T-helper 17 cell (primary cell): Measurements from ENCODE around the gene SRPRB. TPM values are rescaled to one million over a fixed set of nuclear protein-coding genes. Genes with fewer than 3 reads are reported as not detected.
"Not testable (repeated sequence)": the region's sequence is repeated elsewhere in the genome, so short reads cannot be mapped to it uniquely, and the experiment has no call there.

ENCODE experiments used
- ATAC-seq: fragments of 150-1000 bp; cut with Tn5 transposase; 2 replicates; pipeline ENCODE4 v1.10.0; 2021; ENCODE audit warnings: mild to moderate bottlenecking, moderate library complexity
- DNase-seq, 3 donors: peaks; one replicate each; pipeline versions ENCODE4 v3.0.0 to v3.0.0-alpha.2; 2020 to 2021
- H3K9me3 ChIP-seq: one replicate; pipeline ENCODE4 v1.7.0; 2013; ENCODE audit warnings: low read length, mild to moderate bottlenecking; ENCODE audit not compliant: control insufficient read depth, poor library complexity, severe bottlenecking
- H3K27ac Mint-ChIP-seq: one replicate; pipeline ENCODE4 v1.8.0; 2022; ENCODE audit warnings: mild to moderate bottlenecking, moderate library complexity, mixed read lengths
- H3K27me3 Mint-ChIP-seq: one replicate; pipeline ENCODE4 v1.8.0; 2022; ENCODE audit warnings: mixed read lengths
- H3K36me3 Mint-ChIP-seq: one replicate; pipeline ENCODE4 v1.8.0; 2022; ENCODE audit warnings: low read depth, mixed read lengths
- H3K4me1 Mint-ChIP-seq: one replicate; pipeline ENCODE4 v1.8.0; 2022; ENCODE audit warnings: mild to moderate bottlenecking, mixed read lengths
- H3K4me3 Mint-ChIP-seq: one replicate; pipeline ENCODE4 v1.8.0; 2022; ENCODE audit warnings: mild to moderate bottlenecking, moderate library complexity, mixed read lengths
- total RNA-seq, 4 donors: library from RNA in 2 of 4; stranded (reverse) in 2 of 4; gene quantifications; one replicate each; pipeline ENCODE4 v1.2.3 and lab custom pipeline; 2022 to 2026

Gene SRPRB
- total RNA-seq, 2 donors from 2014 or later: 34.5 to 37.3 TPM

DNA sequence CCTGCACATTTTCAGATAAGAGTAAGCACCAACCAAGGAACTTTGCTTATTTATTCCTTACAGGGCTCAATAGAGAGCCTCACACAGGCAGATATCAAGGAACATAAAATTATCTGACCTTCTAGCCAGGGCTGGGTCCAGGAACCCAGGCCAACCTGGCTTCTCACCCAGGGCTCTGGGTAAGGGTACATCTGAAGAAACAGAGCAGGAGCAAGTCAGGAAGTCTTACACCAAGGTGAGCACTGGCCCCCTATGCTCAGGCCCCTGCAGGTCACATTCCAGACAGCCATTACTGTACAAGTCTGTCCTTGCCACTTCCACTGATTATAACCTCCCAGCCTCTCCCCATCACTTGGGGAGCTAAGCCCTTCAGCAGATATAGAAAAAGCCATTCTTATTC lies 40.4 kb upstream of the SRPRB start:
- Mint-ChIP-seq H3K27me3 (peaks cover 31% of the 10 kb centered on the region), H3K36me3 (no peaks in the 10 kb centered on the region), H3K4me1 (no peaks in the 10 kb centered on the region), H3K4me3 (no peak overlapping the region), H3K27ac (no peak overlapping the region)
- DNase-seq: no peak
- H3K9me3 ChIP-seq: no peaks in the 10 kb centered on the region
- ATAC-seq: no peak

DNA sequence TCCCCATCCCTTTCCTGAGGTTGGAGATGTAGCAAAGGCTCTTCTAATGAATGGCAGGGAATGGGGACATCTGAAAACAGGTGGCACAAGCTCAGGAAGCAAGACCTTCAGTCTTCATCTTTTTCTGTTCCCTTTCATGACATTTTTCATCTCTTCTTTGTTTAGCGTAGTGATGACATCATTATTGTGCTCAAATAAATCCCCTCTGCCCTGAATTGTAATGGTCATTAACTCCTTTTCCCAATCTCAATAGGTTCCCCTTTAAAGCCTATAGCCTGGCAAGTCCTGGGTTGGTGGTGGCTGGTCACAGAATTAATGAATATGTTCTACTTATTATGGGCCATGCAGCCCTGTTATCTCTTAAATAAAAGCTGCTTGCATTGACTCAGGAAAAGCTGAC lies 38.0 kb upstream of the SRPRB start:
- Mint-ChIP-seq H3K4me3 (no peak overlapping the region), H3K27me3 (peaks cover 37% of the 10 kb centered on the region), H3K4me1 (no peaks in the 10 kb centered on the region), H3K36me3 (no peaks in the 10 kb centered on the region), H3K27ac (no peak overlapping the region)
- ATAC-seq (no peak), DNase-seq (no peak)
- H3K9me3 ChIP-seq: no peaks in the 10 kb centered on the region

DNA sequence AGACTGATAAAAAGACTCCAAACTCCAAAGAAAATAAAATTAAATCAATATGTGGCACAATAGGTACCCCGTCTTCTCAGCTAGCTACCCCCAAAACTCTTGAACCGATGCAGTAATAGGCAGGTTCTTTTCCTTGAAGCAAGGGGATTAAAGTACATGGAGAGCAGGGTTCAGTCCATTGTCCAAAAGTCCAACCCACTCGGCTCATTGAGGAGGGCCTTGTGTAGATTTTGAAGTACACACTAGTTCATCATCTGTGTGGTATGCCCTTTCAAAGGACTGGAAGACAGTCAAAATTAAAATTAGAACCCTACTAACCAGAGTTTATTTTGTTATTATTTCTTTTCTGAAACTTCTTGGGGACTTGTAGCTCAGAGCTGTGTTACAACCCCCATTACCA lies 36.1 kb upstream of the SRPRB start:
- Mint-ChIP-seq H3K27ac (no peak overlapping the region), H3K4me3 (no peak overlapping the region), H3K36me3 (peaks cover 4% of the 10 kb centered on the region), H3K27me3 (peaks cover 41% of the 10 kb centered on the region), H3K4me1 (no peaks in the 10 kb centered on the region)
- ATAC-seq (no peak), DNase-seq (no peak)
- H3K9me3 ChIP-seq: no peaks in the 10 kb centered on the region

DNA sequence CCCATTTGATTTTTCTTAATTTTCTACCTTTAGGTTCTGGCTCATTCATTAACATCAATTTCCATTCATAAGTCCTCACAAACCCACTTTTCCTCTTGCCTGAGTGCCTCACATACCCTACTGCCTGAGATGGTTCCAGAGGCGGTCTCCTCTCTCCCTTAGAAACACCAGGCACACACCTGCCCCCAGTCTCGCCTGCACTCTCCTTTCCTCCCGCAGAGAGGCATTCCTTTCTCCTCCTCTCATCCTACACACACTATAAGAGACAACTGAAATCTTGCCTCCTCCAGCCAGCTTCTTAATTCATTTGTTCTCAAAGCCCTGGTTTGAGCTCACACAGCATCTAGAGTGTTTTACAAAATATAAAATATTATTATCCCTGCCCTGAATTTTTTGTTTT lies 31.9 kb upstream of the SRPRB start:
- DNase-seq: no peak
- no peak overlapping the region for H3K27ac Mint-ChIP-seq
- H3K27me3 Mint-ChIP-seq: peaks cover 55% of the 10 kb centered on the region
- no peak overlapping the region for H3K4me3 Mint-ChIP-seq
- H3K4me1 Mint-ChIP-seq: no peaks in the 10 kb centered on the region
- H3K36me3 Mint-ChIP-seq: peaks cover 4% of the 10 kb centered on the region
- H3K9me3 ChIP-seq: no peaks in the 10 kb centered on the region
- ATAC-seq: no peak

DNA sequence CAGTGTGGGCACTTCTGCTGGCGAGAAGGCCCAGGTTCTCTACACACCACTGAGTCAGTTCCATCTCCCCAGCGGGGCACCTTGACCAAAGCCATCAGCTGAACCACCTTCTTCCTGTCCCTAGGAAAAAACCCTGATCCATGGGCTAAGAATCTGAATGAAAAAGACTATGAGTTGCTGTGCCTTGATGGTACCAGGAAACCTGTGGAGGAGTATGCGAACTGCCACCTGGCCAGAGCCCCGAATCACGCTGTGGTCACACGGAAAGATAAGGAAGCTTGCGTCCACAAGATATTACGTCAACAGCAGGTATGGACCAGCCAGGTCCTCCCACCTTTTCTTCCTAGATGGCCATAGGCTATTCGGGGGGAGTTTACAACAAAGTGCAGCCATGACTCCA lies 30.3 kb upstream of the SRPRB start:
- Mint-ChIP-seq H3K27ac (no peak overlapping the region), H3K27me3 (peaks cover 64% of the 10 kb centered on the region), H3K4me1 (no peaks in the 10 kb centered on the region), H3K4me3 (no peak overlapping the region), H3K36me3 (peaks cover 4% of the 10 kb centered on the region)
- DNase-seq (no peak), ATAC-seq (no peak)
- no peaks in the 10 kb centered on the region for H3K9me3 ChIP-seq

DNA sequence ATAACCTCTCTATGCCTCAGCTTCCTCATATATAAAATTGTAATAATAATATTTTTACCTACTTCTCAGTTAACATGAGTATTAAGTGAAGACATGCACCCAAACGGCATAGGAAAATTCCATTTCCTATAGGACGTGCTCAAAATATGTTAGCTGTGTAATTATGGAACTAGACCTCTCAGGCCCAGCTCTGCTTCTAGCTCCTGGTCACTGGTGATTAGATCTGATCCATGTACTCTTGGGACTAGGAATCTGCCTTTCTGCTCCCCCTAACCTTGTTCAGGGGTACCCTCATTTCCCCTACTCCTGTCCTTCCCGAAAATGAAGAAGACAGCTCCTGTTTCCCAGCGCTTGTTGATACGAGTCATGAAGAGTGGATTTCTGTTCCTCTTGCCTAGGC lies 29.8 kb upstream of the SRPRB start:
- H3K9me3 ChIP-seq: no peaks in the 10 kb centered on the region
- no peak overlapping the region for H3K27ac Mint-ChIP-seq
- peaks cover 64% of the 10 kb centered on the region for H3K27me3 Mint-ChIP-seq
- H3K4me1 Mint-ChIP-seq: no peaks in the 10 kb centered on the region
- DNase-seq (no peak), ATAC-seq (no peak)
- H3K36me3 Mint-ChIP-seq: peaks cover 4% of the 10 kb centered on the region
- no peak overlapping the region for H3K4me3 Mint-ChIP-seq

DNA sequence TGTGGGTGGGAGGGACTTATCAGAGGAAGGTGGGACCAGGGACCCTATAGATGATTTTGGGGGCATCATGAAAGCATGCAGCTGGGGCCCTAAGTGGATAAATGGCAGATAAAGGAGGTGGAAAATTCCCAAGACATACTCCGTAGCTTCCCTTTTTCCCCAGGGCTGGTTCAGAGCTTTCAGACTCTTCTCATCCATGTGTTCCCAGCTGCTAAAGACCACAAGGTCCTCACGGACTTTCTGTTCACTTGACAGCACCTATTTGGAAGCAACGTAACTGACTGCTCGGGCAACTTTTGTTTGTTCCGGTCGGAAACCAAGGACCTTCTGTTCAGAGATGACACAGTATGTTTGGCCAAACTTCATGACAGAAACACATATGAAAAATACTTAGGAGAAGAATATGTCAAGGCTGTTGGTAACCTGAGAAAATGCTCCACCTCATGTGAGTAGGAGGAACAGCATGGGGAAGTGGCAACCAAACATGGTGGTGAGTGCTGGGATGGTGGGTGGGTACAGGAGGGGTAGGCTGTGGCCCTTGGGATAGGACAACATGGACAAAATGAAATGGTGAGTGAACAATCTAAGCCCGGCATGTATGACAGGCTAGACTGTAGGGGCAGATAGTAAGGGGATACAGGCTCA lies 28.7 kb upstream of the SRPRB start:
- Mint-ChIP-seq H3K27ac (no peak overlapping the region), H3K27me3 (peaks cover 70% of the 10 kb centered on the region), H3K4me3 (no peak overlapping the region), H3K36me3 (peaks cover 4% of the 10 kb centered on the region), H3K4me1 (no peaks in the 10 kb centered on the region)
- H3K9me3 ChIP-seq: no peaks in the 10 kb centered on the region
- no peak for DNase-seq
- ATAC-seq: no peak

DNA sequence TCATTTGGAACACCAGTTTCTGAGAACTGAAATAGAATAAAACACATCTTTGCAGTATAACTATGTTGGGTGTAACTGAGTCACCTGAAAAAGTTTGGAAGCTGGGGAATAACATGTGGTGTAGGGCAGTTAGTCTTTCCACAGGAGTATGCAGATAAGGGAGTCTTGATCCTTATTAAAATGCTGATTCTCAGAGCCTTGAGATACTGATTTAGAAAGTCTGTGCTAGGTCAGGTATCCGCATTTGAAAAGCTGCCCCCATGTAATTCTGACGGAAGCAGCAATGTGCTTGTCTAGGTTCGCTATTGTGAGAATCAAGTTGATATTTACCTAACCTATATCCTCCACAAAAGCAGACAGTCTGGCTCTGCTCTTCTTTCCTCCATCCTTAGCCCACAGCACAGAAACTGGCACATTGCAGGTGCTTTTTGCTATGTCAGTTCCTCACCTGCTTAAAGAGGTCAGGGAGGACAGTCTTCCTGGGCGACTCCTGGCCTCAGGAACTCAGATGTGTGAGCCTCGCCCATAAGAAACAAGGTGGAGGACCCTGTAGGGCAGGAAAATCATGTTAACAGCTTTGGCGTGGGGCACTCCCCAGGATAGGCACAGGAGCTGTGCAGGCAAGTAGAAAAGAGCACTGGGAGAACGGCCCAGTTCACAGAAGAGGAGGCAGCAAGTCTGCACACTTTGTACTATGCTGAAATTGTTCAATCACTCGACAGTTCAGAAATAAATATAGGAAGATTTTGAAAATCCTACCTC lies 27.6 kb upstream of the SRPRB start:
- Mint-ChIP-seq H3K27ac (no peak overlapping the region), H3K4me3 (no peak overlapping the region), H3K4me1 (peaks cover 4% of the 10 kb centered on the region), H3K27me3 (peaks cover 70% of the 10 kb centered on the region), H3K36me3 (peaks cover 4% of the 10 kb centered on the region)
- no peak for ATAC-seq
- no peak for DNase-seq
- H3K9me3 ChIP-seq: no peaks in the 10 kb centered on the region

DNA sequence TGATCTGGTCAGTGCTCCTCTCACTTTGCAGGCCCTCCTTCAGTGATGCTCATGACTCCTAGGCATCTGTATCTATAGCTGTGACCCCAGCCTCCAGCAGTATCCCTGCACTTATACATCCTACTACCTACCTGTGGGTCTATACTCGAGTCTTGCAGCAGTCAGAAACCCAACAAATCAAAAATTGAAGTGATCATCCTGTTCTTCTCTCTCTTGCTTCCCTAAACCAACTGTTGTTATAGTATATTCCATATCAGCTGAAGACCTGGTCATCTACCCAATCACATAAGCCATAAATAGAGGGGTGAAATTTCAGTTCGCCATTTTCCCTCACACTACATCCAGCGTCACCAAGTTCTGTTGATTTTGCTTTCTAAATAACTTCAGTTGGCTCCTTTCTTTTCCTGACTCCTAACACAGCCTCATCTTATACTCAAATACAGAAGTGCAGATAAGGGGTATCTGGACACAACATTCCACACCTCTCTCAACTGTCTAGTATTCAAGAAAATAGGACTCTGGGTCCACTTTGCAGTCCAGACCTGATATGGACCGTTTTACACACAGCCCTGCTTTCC lies 25.9 kb upstream of the SRPRB start:
- no peak for DNase-seq
- no peak overlapping the region for H3K4me3 Mint-ChIP-seq
- H3K27ac Mint-ChIP-seq: no peak overlapping the region
- no peak for ATAC-seq
- no peaks in the 10 kb centered on the region for H3K36me3 Mint-ChIP-seq
- H3K4me1 Mint-ChIP-seq: peaks cover 4% of the 10 kb centered on the region
- H3K27me3 Mint-ChIP-seq: peaks cover 57% of the 10 kb centered on the region
- no peaks in the 10 kb centered on the region for H3K9me3 ChIP-seq

DNA sequence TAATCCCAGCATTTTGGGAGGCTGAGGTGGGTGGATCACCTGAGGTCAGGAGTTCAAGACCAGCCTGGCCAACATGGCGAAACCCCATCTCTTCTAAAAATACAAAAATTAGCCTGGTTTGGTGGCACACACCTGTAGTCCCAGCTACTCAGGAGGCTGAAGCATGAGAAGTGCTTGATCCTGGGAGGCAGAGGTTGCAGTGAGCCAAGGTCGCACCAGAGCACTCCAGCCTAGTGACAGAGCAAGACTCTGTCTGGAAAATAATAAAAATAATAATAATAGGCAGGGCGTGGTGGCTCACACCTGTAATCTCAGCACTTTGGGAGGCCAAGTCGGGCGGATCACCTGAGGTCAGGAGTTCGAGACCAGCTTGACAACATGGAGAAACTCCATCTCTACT lies 24.9 kb upstream of the SRPRB start:
- not testable (repeated sequence) for H3K36me3 Mint-ChIP-seq, ATAC-seq, H3K27ac Mint-ChIP-seq, H3K4me1 Mint-ChIP-seq, H3K9me3 ChIP-seq, H3K4me3 Mint-ChIP-seq, DNase-seq
- peaks cover 50% of the 10 kb centered on the region for H3K27me3 Mint-ChIP-seq

DNA sequence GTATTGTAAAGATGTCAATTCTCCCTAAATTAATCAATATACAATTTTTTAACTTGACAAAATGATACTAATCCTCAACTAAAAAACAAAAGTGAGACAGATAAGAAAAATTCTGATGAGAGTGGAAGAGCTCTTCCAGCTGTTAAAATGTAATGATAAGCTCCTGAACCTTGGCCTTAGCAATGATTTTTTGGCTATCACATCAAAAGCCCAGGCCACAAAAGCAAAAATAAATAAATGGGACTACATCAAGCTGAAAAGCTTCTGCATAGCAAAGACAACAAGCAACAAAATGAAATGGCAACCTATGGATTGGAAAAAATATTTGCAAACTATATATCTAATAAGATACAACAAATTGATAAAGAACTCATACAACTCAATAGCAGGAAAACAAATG lies 24.0 kb upstream of the SRPRB start:
- Mint-ChIP-seq H3K27ac (no peak overlapping the region), H3K36me3 (no peaks in the 10 kb centered on the region), H3K4me1 (peaks cover 4% of the 10 kb centered on the region), H3K27me3 (peaks cover 45% of the 10 kb centered on the region), H3K4me3 (no peak overlapping the region)
- DNase-seq (no peak), ATAC-seq (no peak)
- no peaks in the 10 kb centered on the region for H3K9me3 ChIP-seq

DNA sequence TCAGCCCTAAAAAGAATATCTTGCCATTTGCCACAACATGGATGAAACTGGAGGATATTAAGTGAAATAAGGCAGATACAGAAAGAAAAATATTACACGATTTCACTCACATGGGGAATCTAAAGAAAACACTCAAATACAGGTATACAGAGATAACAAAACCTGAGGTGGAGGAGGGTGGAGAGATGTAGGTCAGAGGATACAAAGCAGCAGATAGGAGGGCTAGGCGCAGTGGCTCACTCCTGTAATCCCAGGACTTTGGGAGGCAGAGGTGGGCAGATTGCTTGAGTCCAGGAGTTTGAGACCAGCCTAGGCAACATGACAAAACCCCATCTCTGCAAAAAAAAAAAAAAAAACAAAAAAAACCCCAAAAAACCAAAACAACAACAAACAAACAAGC lies 23.2 kb upstream of the SRPRB start:
- ATAC-seq: no peak
- H3K4me1 Mint-ChIP-seq: peaks cover 4% of the 10 kb centered on the region
- peaks cover 44% of the 10 kb centered on the region for H3K27me3 Mint-ChIP-seq
- H3K9me3 ChIP-seq: no peaks in the 10 kb centered on the region
- no peaks in the 10 kb centered on the region for H3K36me3 Mint-ChIP-seq
- H3K27ac Mint-ChIP-seq: no peak overlapping the region
- H3K4me3 Mint-ChIP-seq: no peak overlapping the region
- no peak for DNase-seq

DNA sequence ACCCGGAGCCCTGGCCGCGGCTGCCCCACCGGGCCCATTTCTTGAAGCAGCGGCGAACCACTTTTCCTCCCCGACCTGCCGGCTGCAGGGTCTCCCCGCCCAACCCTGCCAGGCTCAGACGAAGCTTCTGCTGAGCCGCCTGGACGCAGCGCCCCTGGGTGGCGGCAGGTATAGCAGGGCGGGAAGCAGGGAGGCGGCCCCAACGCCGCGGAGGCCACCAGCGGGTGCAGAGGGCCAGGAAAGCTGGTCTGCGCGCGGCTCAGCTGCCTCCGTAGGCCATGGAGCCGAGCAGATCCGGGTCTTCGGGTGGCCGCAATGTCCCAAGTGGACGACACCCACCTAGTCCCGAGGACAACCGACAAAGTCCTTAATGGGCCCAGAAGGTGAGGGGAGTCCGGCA lies 21.9 kb upstream of the SRPRB start:
- H3K4me3 Mint-ChIP-seq: no peak overlapping the region
- peaks cover 4% of the 10 kb centered on the region for H3K4me1 Mint-ChIP-seq
- no peaks in the 10 kb centered on the region for H3K9me3 ChIP-seq
- ATAC-seq (no peak), DNase-seq (no peak)
- peaks cover 35% of the 10 kb centered on the region for H3K27me3 Mint-ChIP-seq
- no peak overlapping the region for H3K27ac Mint-ChIP-seq
- H3K36me3 Mint-ChIP-seq: no peaks in the 10 kb centered on the region

DNA sequence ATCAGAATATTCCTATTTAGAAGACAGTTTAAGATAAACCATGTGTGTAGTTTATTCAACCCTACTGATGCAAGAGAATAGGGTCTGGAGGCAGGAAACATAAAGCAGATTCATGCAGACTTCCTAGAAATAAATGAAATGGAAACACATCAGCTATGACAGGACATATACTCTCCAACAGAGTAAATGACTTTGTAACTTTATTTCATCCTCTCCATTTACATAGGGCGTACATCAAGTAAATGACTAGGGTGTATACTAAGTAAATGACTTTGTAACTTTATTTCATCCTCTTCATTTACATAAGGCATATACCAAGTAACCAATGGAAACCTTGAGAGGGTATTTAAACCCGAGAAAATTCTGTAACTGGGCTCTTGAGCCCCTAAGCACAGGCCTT lies 17.6 kb upstream of the SRPRB start:
- Mint-ChIP-seq H3K4me3 (no peak overlapping the region), H3K27ac (no peak overlapping the region), H3K36me3 (no peaks in the 10 kb centered on the region), H3K27me3 (peaks cover 10% of the 10 kb centered on the region), H3K4me1 (no peaks in the 10 kb centered on the region)
- DNase-seq: no peak
- no peak for ATAC-seq
- H3K9me3 ChIP-seq: peaks cover 3% of the 10 kb centered on the region
